Chondrocyte (in vitro differentiated cells): ENCODE measurements around the gene LINC01488. TPM values are rescaled to one million over a fixed set of nuclear protein-coding genes. Genes with fewer than 3 reads are reported as not detected.

ENCODE experiments used
- DNase-seq: peaks from one replicate; pipeline ENCODE4 v3.0.0; 2021; ENCODE audit warnings: mixed read lengths, low spot score
- H3K27ac Mint-ChIP-seq: one replicate; pipeline ENCODE4 v1.8.0; 2021; ENCODE audit warnings: mild to moderate bottlenecking, moderate library complexity, mixed read lengths; ENCODE audit not compliant: unreplicated experiment
- H3K27me3 Mint-ChIP-seq: 2 replicates; pipeline ENCODE4 v1.8.0; 2021; ENCODE audit warnings: low read depth, mixed read lengths
- H3K36me3 Mint-ChIP-seq: 2 replicates; pipeline ENCODE4 v1.8.0; 2021; ENCODE audit warnings: low read depth, mixed read lengths
- H3K4me1 Mint-ChIP-seq: 2 replicates; pipeline ENCODE4 v1.8.0; 2021; ENCODE audit warnings: low read depth, mild to moderate bottlenecking, mixed read lengths
- H3K4me3 Mint-ChIP-seq: one replicate; pipeline ENCODE4 v1.8.0; 2021; ENCODE audit warnings: mild to moderate bottlenecking, moderate library complexity, mixed read lengths; ENCODE audit not compliant: unreplicated experiment
- H3K9me3 Mint-ChIP-seq: 2 replicates; pipeline ENCODE4 v1.8.0; 2021; ENCODE audit warnings: low read depth, mixed read lengths
- total RNA-seq: library from RNA; stranded (reverse); gene quantifications from 3 replicates; pipeline ENCODE4 v1.2.1, GENCODE V29; 2021
- TF ChIP-seq, protein P1 (sequence below): fragments of 200-600 bp; sonication (generic); IDR thresholded peaks from 2 replicates; pipeline ENCODE4 v1.5.0; 2021; ENCODE audit warnings: antibody characterized with exemption, mild to moderate bottlenecking, moderate library complexity

Gene LINC01488
- total RNA-seq, 1 donor from 2014 or later, result not detected

DNA sequence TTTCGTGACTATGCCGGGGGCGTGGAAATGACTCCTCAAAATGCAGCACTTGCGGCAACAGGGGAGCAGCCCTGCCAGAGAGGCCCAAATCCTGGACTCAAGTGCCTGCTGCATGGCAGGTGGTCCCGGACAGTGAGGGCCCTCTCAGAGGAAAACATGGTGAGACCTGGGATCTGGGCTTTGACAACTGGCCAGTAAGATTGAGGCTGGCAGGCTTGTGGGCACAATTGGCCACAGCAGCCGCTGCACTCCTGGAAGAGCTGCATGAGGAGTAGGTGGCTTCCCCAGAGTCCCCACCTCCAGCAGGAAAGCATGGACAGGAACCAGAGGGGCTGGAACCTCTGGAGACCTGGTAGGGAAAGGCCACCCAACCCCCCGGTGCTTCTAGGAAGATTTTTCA is 13.4 kb downstream of the LINC01488 start:
- Mint-ChIP-seq H3K36me3 (no peaks in the 10 kb centered on the region), H3K27me3 (peaks cover 15% of the 10 kb centered on the region), H3K4me1 (peaks cover 18% of the 10 kb centered on the region), H3K4me3 (no peak overlapping the region), H3K9me3 (no peaks in the 10 kb centered on the region), H3K27ac (no peak overlapping the region)
- peak; percentile 57 for DNase-seq
- TF ChIP-seq, protein P1, sequence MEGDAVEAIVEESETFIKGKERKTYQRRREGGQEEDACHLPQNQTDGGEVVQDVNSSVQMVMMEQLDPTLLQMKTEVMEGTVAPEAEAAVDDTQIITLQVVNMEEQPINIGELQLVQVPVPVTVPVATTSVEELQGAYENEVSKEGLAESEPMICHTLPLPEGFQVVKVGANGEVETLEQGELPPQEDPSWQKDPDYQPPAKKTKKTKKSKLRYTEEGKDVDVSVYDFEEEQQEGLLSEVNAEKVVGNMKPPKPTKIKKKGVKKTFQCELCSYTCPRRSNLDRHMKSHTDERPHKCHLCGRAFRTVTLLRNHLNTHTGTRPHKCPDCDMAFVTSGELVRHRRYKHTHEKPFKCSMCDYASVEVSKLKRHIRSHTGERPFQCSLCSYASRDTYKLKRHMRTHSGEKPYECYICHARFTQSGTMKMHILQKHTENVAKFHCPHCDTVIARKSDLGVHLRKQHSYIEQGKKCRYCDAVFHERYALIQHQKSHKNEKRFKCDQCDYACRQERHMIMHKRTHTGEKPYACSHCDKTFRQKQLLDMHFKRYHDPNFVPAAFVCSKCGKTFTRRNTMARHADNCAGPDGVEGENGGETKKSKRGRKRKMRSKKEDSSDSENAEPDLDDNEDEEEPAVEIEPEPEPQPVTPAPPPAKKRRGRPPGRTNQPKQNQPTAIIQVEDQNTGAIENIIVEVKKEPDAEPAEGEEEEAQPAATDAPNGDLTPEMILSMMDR, result no peak

GRCh38 chr11:69495441-69496201 is 14.2 kb downstream of the LINC01488 start:
- no peaks in the 10 kb centered on the region for H3K36me3 Mint-ChIP-seq
- H3K27me3 Mint-ChIP-seq, result peaks cover 15% of the 10 kb centered on the region
- TF ChIP-seq, protein P1, result no peak
- peaks cover 18% of the 10 kb centered on the region for H3K4me1 Mint-ChIP-seq
- H3K9me3 Mint-ChIP-seq, result no peaks in the 10 kb centered on the region
- H3K27ac Mint-ChIP-seq, result no peak overlapping the region
- DNase-seq, result peak; percentile 68
- no peak overlapping the region for H3K4me3 Mint-ChIP-seq

- H3K4me1 Mint-ChIP-seq, result peaks cover 18% of the 10 kb centered on the region
- no peaks in the 10 kb centered on the region for H3K36me3 Mint-ChIP-seq
- TF ChIP-seq, protein P1, result no peak
- no peaks in the 10 kb centered on the region for H3K9me3 Mint-ChIP-seq
- H3K27me3 Mint-ChIP-seq, result peaks cover 15% of the 10 kb centered on the region
- H3K4me3 Mint-ChIP-seq, result no peak overlapping the region
- peak; percentile 69 for DNase-seq
- peak overlapping the region; percentile 36 for H3K27ac Mint-ChIP-seq
Measured at GRCh38 chr11:69496202-69496557, 14.7 kb downstream of the LINC01488 start.

DNA sequence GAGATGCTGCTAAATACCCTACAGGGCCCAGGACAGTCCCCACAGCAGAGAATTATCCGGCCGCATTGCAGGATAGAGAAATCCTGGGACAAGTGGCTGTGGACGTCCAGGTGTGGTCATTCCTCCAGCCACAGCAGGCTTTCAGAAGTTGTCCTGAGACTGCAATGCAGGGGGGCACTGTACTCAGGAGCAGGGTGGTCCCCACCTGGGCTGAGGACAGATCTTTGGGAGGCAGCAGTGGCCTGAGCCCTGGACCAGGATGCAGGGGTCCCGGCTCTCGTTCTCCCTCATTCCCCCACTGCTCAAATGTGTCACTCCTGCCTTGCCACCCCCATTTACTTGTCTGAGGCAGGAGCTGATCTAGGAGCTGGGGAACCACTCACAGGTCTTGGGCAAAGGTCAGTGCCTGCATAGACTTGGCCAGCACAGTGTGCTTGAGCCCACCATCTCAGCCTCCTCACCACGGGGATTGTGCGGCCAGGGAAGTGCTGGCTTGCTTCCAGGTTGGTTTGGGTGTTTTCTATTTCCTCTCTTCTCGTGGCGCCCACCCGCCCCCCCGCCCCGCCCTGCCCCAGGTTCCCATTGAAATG is 15.3 kb downstream of the LINC01488 start:
- Mint-ChIP-seq H3K4me3 (no peak overlapping the region), H3K27ac (peak overlapping the region; percentile 45), H3K9me3 (no peaks in the 10 kb centered on the region), H3K36me3 (no peaks in the 10 kb centered on the region), H3K4me1 (peaks cover 18% of the 10 kb centered on the region), H3K27me3 (peaks cover 11% of the 10 kb centered on the region)
- peak; percentile 56 for DNase-seq
- TF ChIP-seq, protein P1, result no peak

- Mint-ChIP-seq H3K9me3 (no peaks in the 10 kb centered on the region), H3K27ac (peak overlapping the region; percentile 45), H3K4me3 (no peak overlapping the region), H3K4me1 (peaks cover 18% of the 10 kb centered on the region), H3K36me3 (no peaks in the 10 kb centered on the region), H3K27me3 (peaks cover 7% of the 10 kb centered on the region)
- peak; percentile 96 for DNase-seq
- TF ChIP-seq, protein P1, result no peak
Measured at GRCh38 chr11:69497221-69497787, 15.8 kb downstream of the LINC01488 start.
